ENCODE measurements around the gene RNF224. TPM values are rescaled to one million over a fixed set of nuclear protein-coding genes. Genes with fewer than 3 reads are reported as not detected.

The RNF224 gene
- total RNA-seq, 2 experiments from 2014 or later = not detected

DNA sequence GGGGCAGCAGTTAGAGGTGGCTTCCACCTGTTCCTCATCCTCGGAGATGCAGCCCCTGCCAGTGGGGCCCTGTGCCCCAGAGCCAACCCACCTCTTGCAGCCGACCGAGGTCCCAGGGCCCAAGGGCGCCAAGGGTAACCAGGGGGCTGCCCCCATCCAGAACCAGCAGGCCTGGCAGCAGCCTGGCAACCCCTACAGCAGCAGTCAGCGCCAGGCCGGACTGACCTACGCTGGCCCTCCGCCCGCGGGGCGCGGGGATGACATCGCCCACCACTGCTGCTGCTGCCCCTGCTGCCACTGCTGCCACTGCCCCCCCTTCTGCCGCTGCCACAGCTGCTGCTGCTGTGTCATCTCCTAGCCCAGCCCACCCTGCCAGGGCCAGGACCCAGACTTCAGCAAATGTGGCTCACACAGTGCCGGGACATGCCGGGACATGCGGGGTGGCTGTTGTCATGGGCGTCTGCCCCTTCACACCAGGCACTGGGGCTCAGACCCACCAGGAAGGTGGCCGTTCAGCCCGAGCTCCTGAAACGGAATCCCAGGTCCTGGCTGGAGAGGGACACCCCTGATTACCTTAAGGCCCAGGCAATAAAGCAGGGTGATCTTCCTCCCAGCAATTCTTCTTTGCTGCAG lies 1.5 kb upstream of the RNF224 start:
- H3K27me3 Mint-ChIP-seq = peaks cover 12% of the 10 kb centered on the region
- no peaks in the 10 kb centered on the region for H3K36me3 Mint-ChIP-seq
- H3K9me3 Mint-ChIP-seq = no peaks in the 10 kb centered on the region
- peaks cover 6% of the 10 kb centered on the region for H3K4me1 Mint-ChIP-seq
- H3K4me3 Mint-ChIP-seq = no peak overlapping the region
- no peak overlapping the region for H3K27ac Mint-ChIP-seq
- DNase-seq = no peak

- Mint-ChIP-seq H3K27me3 (peaks cover 12% of the 10 kb centered on the region), H3K36me3 (no peaks in the 10 kb centered on the region), H3K27ac (no peak overlapping the region), H3K4me3 (no peak overlapping the region), H3K9me3 (no peaks in the 10 kb centered on the region), H3K4me1 (peaks cover 6% of the 10 kb centered on the region)
- no peak for DNase-seq
These were observed 806 bp upstream of the RNF224 start for GRCh38 chr9:137226338-137227053.

GRCh38 chr9:137227853-137228505 lies 677 bp downstream of the RNF224 start:
- DNase-seq = no peak
- Mint-ChIP-seq H3K27me3 (peaks cover 12% of the 10 kb centered on the region), H3K4me1 (peaks cover 4% of the 10 kb centered on the region), H3K36me3 (no peaks in the 10 kb centered on the region), H3K27ac (peak overlapping the region; percentile 64), H3K4me3 (no peak overlapping the region), H3K9me3 (no peaks in the 10 kb centered on the region)

DNA sequence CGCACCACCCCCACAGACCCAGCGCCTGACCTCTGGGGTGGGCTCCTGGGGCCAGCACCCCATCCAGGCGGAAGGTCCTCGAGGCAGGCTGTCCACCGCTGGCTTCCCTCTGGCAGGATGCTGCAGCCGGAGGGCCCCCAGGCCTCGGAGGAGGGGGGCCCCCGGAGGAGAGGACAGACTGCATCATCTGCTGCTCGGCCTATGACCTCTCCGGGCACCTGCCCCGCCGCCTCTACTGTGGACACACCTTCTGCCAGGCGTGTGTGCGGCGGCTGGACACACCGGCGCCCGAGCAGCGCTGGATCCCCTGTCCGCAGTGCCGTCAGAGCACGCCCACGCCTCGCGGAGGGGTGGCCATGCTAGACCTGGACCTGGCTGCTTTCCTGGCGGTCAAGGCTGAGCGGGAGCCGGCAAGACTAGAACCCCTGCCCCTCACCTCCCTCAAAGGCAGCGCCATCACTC lies 1.2 kb downstream of the RNF224 start:
- no peak overlapping the region for H3K4me3 Mint-ChIP-seq

GRCh38 chr9:137228968-137229896 lies 1.9 kb downstream of the RNF224 start:
- H3K4me3 Mint-ChIP-seq = no peak overlapping the region
- DNase-seq = no peak

More for the DNA sequence above, 1.2 kb downstream of the RNF224 start:
- no peak overlapping the region for H3K27ac Mint-ChIP-seq
- no peak for DNase-seq
- no peaks in the 10 kb centered on the region for H3K36me3 Mint-ChIP-seq
- H3K4me1 Mint-ChIP-seq = peaks cover 4% of the 10 kb centered on the region
- no peaks in the 10 kb centered on the region for H3K9me3 Mint-ChIP-seq
- H3K27me3 Mint-ChIP-seq = peaks cover 12% of the 10 kb centered on the region

DNA sequence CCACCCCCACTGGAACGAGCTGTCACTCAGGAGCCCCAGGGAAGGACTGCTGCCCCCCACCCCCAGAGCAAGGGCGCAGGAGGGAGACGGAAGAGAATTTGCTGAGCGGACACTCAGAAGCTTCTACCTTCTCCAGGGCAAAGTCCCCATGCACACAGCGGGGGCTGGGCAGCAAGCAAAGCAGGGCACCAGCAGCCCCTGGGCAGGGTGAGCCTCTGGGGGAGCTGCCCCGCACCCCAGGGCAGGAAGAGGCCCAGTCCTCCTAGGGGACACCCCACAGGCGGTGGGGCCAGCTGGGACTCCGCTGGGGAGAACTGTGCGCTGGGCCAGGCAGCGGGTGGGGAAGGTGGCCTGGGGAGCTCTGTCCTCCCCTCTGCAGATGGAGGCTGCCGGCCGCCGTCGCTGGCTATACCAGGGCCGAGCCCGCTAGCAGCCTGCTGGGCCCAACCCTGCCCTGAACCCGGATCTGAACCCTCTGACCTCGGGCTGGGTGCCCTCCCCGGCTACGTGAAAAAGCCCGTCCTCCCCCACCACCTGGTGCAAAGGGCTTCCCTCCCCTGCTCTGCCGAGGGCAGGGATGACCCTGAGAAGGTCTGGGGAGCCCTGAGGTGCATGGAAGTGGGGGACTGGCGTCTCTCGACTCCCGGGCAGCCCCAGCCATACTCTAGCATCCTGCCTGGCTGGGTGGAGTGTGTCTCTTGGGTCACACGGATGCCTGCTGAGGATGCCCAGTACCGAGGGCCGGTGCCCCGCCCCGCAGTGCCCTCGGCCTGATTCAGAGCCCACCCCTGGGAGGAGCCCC lies 2.8 kb downstream of the RNF224 start:
- Mint-ChIP-seq H3K27me3 (peaks cover 13% of the 10 kb centered on the region), H3K27ac (no peak overlapping the region), H3K4me3 (no peak overlapping the region), H3K9me3 (no peaks in the 10 kb centered on the region), H3K36me3 (no peaks in the 10 kb centered on the region), H3K4me1 (peaks cover 4% of the 10 kb centered on the region)
- DNase-seq = no peak

More at GRCh38 chr9:137228968-137229896, 1.9 kb downstream of the RNF224 start:
- Mint-ChIP-seq H3K27ac (no peak overlapping the region), H3K27me3 (peaks cover 12% of the 10 kb centered on the region), H3K9me3 (no peaks in the 10 kb centered on the region), H3K36me3 (no peaks in the 10 kb centered on the region), H3K4me1 (peaks cover 4% of the 10 kb centered on the region)

GRCh38 chr9:137230705-137231371 lies 3.5 kb downstream of the RNF224 start, which contains the start of gene SLC34A3:
Gene SLC34A3, plus strand, starts transcription at chr9:137230901. Its CDS starts 802 bp downstream, at chr9:137231703.
- H3K9me3 Mint-ChIP-seq = no peaks in the 10 kb centered on the region
- H3K36me3 Mint-ChIP-seq = no peaks in the 10 kb centered on the region
- H3K27me3 Mint-ChIP-seq = peaks cover 17% of the 10 kb centered on the region
- H3K4me1 Mint-ChIP-seq = peaks cover 2% of the 10 kb centered on the region
- H3K4me3 Mint-ChIP-seq = no peak within 1 kb of the TSS
- DNase-seq = no peak
- H3K27ac Mint-ChIP-seq = no peak within 1 kb of the TSS

GRCh38 chr9:137231372-137232039 lies 4.2 kb downstream of the RNF224 start:
- DNase-seq = no peak
- no peak overlapping the region for H3K27ac Mint-ChIP-seq
- no peak overlapping the region for H3K4me3 Mint-ChIP-seq
- no peaks in the 10 kb centered on the region for H3K36me3 Mint-ChIP-seq
- peaks cover 14% of the 10 kb centered on the region for H3K27me3 Mint-ChIP-seq
- no peaks in the 10 kb centered on the region for H3K9me3 Mint-ChIP-seq
- peaks cover 2% of the 10 kb centered on the region for H3K4me1 Mint-ChIP-seq

DNA sequence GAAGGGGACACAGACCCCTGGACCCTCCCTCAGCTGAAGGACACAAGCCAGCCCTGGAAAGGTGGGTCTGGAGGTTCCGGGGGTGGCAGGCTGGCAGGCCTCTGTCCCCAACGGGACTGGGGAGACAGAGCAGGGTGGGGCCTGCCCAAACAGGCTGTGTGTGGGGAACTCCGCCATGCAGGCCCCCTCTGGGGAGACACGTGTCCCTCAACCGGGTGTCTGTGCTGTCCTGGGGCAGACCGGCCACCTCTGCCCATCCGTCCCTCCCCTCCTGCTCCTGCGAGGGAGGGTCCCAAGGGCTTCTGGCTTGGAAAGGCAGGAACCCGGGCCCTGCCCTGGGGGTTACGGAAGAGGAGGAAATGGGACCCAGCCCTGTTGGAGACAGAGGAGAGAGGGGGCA lies 4.8 kb downstream of the RNF224 start:
- H3K9me3 Mint-ChIP-seq = no peaks in the 10 kb centered on the region

DNA sequence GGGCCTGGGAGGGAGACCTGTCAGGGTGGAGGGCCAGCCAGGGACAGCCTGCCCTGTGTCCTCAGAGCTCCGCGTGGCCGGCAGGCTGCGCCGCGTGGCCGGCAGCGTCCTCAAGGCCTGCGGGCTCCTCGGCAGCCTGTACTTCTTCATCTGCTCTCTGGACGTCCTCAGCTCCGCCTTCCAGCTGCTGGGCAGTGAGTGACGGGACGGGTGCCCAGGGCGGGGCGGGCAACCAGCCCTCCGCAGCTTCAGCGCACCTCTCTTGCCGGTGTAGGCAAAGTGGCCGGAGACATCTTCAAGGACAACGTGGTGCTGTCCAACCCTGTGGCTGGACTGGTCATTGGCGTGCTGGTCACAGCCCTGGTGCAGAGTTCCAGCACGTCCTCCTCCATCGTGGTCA lies 5.2 kb downstream of the RNF224 start:
- DNase-seq = no peak
- no peaks in the 10 kb centered on the region for H3K36me3 Mint-ChIP-seq
- H3K4me3 Mint-ChIP-seq = no peak overlapping the region
- H3K4me1 Mint-ChIP-seq = peaks cover 2% of the 10 kb centered on the region
- H3K9me3 Mint-ChIP-seq = no peaks in the 10 kb centered on the region
- no peak overlapping the region for H3K27ac Mint-ChIP-seq
- H3K27me3 Mint-ChIP-seq = peaks cover 12% of the 10 kb centered on the region

More for the DNA sequence above, 4.8 kb downstream of the RNF224 start:
- Mint-ChIP-seq H3K4me3 (no peak overlapping the region), H3K4me1 (peaks cover 2% of the 10 kb centered on the region), H3K27ac (no peak overlapping the region), H3K27me3 (peaks cover 14% of the 10 kb centered on the region), H3K36me3 (no peaks in the 10 kb centered on the region)
- DNase-seq = no peak

GRCh38 chr9:137233143-137233980 lies 6.1 kb downstream of the RNF224 start:
- Mint-ChIP-seq H3K4me1 (peaks cover 2% of the 10 kb centered on the region), H3K27ac (no peak overlapping the region), H3K4me3 (no peak overlapping the region), H3K36me3 (no peaks in the 10 kb centered on the region), H3K9me3 (no peaks in the 10 kb centered on the region), H3K27me3 (peaks cover 9% of the 10 kb centered on the region)
- no peak for DNase-seq

DNA sequence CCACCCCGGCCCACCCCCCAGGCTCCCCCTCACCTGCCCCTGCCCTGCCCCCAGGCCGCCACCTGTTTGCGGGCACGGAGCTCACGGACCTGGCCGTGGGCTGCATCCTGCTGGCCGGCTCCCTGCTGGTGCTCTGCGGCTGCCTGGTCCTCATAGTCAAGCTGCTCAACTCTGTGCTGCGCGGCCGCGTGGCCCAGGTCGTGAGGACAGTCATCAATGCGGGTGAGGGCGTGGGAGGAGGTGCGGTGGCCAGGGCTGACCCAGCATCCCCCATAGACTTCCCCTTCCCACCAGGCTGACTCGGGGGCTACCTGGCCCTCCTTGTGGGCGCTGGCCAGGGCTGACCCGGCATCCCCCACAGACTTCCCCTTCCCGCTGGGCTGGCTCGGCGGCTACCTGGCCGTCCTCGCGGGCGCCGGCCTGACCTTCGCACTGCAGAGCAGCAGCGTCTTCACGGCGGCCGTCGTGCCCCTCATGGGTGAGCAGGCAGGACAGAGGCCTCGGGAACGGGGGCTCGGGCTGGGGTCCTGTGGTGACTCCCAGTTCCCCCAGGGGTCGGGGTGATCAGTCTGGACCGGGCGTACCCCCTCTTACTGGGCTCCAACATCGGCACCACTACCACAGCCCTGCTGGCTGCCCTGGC lies 6.9 kb downstream of the RNF224 start:
- H3K4me1 Mint-ChIP-seq = peaks cover 8% of the 10 kb centered on the region
- H3K27me3 Mint-ChIP-seq = peaks cover 5% of the 10 kb centered on the region
- no peaks in the 10 kb centered on the region for H3K9me3 Mint-ChIP-seq
- peaks cover 4% of the 10 kb centered on the region for H3K36me3 Mint-ChIP-seq
- H3K4me3 Mint-ChIP-seq = no peak overlapping the region
- no peak overlapping the region for H3K27ac Mint-ChIP-seq
- no peak for DNase-seq
